ENCODE data around the gene TLR1. TPM values are rescaled to one million over a fixed set of nuclear protein-coding genes. Genes with fewer than 3 reads are reported as not detected.

Gene TLR1
- polyA plus RNA-seq, 1 experiment = 0.93 TPM

- ChIA-PET POLR2A (no interaction called here), CTCF (no interaction called here)
- no peak for DNase-seq (ENCODE audit: low read depth, low spot score)
- no peak overlapping the region for H3K27ac ChIP-seq (ENCODE audit: low read depth, low read length)
- H3K27me3 ChIP-seq (ENCODE audit: control insufficient read depth, insufficient read depth, low read length) = no peaks in the 10 kb centered on the region
- H3K9me3 ChIP-seq (ENCODE audit: control insufficient read depth, insufficient read depth, low read length) = peaks cover 9% of the 10 kb centered on the region
- no peak overlapping the region for H3K4me3 ChIP-seq (ENCODE audit: low read depth, low read length)
- TF ChIP-seq CTCF (IDR thresholded peaks at IDR 0.05; ENCODE audit: low read depth, low read length) = no peak
Observed at GRCh38 chr4:38823766-38824165, 19.2 kb upstream of the TLR1 start.

GRCh38 chr4:38822748-38823303 is 18.2 kb upstream of the TLR1 start:
- ChIA-PET POLR2A (no interaction called here), CTCF (interaction anchor here (1.9 kb wide), 1 partner anchor 40 kb away, joined by 5 read pairs; the partner anchor contains the start of gene TLR10)
- Histone ChIP-seq H3K4me3 (ENCODE audit: low read depth, low read length) (no peak overlapping the region), H3K27me3 (ENCODE audit: control insufficient read depth, insufficient read depth, low read length) (no peaks in the 10 kb centered on the region), H3K9me3 (ENCODE audit: control insufficient read depth, insufficient read depth, low read length) (peaks cover 9% of the 10 kb centered on the region), H3K27ac (ENCODE audit: low read depth, low read length) (no peak overlapping the region)
- no peak for TF ChIP-seq CTCF (IDR thresholded peaks at IDR 0.05; ENCODE audit: low read depth, low read length)
- no peak for DNase-seq (ENCODE audit: low read depth, low spot score)

DNA sequence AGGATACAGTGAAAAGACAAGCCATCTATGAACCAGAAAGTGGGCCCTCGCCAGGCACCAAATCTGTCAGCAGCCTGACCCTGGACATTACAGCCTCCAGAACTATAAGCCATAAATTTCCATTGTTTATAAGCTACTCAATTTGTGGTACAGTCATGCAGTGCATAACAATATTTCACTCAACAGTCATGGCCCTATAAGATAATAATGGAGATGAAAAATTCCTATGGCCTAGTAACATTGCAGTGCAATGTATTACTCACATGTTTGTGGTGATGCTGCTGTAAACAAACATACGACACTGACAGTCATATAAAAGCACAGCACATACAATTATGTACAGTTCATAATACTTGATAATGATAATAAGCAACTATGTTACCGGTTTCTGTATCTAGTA is 17.1 kb upstream of the TLR1 start:
- DNase-seq (ENCODE audit: low read depth, low spot score) = no peak
- POLR2A ChIA-PET = no interaction called here
- Histone ChIP-seq H3K4me3 (ENCODE audit: low read depth, low read length) (no peak overlapping the region), H3K27ac (ENCODE audit: low read depth, low read length) (no peak overlapping the region), H3K9me3 (ENCODE audit: control insufficient read depth, insufficient read depth, low read length) (peaks cover 9% of the 10 kb centered on the region), H3K27me3 (ENCODE audit: control insufficient read depth, insufficient read depth, low read length) (no peaks in the 10 kb centered on the region)
- no peak for TF ChIP-seq CTCF (IDR thresholded peaks at IDR 0.05; ENCODE audit: low read depth, low read length)
- CTCF ChIA-PET = interaction anchor here (1.7 to 1.9 kb wide), 2 partner anchors 39 kb away, joined by 5 read pairs; partner anchors contain the start of gene TLR10

GRCh38 chr4:38820329-38821061 is 15.9 kb upstream of the TLR1 start:
- CTCF ChIA-PET = interaction anchor here (1.7 kb wide), 1 partner anchor 40 kb away, joined by 5 read pairs; no protein-coding TSS in a partner anchor

More at GRCh38 chr4:38820329-38821061, 15.9 kb upstream of the TLR1 start:
- DNase-seq (ENCODE audit: low read depth, low spot score) = no peak
- peaks cover 9% of the 10 kb centered on the region for H3K9me3 ChIP-seq (ENCODE audit: control insufficient read depth, insufficient read depth, low read length)
- POLR2A ChIA-PET = no interaction called here
- no peak for TF ChIP-seq CTCF (IDR thresholded peaks at IDR 0.05; ENCODE audit: low read depth, low read length)
- no peak overlapping the region for H3K27ac ChIP-seq (ENCODE audit: low read depth, low read length)
- no peak overlapping the region for H3K4me3 ChIP-seq (ENCODE audit: low read depth, low read length)
- no peaks in the 10 kb centered on the region for H3K27me3 ChIP-seq (ENCODE audit: control insufficient read depth, insufficient read depth, low read length)
